Measurements from ENCODE around the gene SLC39A12.

- TF ChIP-seq CREB1 (CRISPR knock-in tag; IDR thresholded peaks at IDR 0.05) (no peak), ZBTB21 (CRISPR knock-in tag; IDR thresholded peaks at IDR 0.05; ENCODE audit: borderline replicate concordance) (no peak), AR (CRISPR knock-in tag; IDR thresholded peaks at IDR 0.05) (no peak), NFYB (CRISPR knock-in tag; conservative IDR thresholded peaks at IDR 0.05; ENCODE audit: low read depth) (no peak), CTCF (IDR thresholded peaks at IDR 0.05) (no peak), PREB (CRISPR knock-in tag; IDR thresholded peaks at IDR 0.05; ENCODE audit: borderline replicate concordance) (no peak), ZNF121 (CRISPR knock-in tag; IDR thresholded peaks at IDR 0.05) (no peak), FOXP1 (CRISPR knock-in tag; IDR thresholded peaks at IDR 0.05; ENCODE audit: borderline replicate concordance) (no peak)
Observed at GRCh38 chr10:18075881-18076280, 124.2 kb downstream of the SLC39A12 start.
